Activated CD4-positive, CD25-positive, alpha-beta regulatory T cell (primary cell): ENCODE measurements around the gene DYNC1H1.

Source experiments
- DNase-seq, 4 experiments: peaks; one replicate each; lab custom pipeline; 2025; lab: John Stamatoyannopoulos, UW

DYNC1H1 gene

DNA sequence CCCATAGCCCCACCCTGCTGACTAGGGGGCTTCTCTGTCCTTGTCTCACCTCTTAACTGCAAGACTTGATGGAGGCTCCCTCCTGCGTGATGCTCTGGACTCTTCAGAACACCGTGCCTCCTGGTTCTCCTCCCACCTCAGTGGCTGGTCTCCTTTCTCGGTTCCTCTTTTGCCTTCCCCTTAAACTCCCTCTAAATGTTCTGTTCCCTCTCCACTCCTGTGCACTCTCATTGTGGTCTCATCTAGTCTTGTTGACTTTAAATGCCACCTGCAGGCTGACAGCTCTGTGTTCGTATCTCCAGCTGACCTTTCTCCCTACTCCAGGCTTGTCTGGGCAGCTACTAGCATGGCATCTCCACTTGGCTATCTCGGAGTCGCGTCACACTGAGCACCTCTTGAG is 28.3 kb downstream of the DYNC1H1 start:
- DNase-seq: no peak

GRCh38 chr14:101997429-101998336 is 33.3 kb downstream of the DYNC1H1 start:
- no peak for DNase-seq

- no peak for DNase-seq
Observed at GRCh38 chr14:102000902-102001301, 36.5 kb downstream of the DYNC1H1 start.

GRCh38 chr14:102005336-102005735 is 41.0 kb downstream of the DYNC1H1 start:
- no peak for DNase-seq

DNA sequence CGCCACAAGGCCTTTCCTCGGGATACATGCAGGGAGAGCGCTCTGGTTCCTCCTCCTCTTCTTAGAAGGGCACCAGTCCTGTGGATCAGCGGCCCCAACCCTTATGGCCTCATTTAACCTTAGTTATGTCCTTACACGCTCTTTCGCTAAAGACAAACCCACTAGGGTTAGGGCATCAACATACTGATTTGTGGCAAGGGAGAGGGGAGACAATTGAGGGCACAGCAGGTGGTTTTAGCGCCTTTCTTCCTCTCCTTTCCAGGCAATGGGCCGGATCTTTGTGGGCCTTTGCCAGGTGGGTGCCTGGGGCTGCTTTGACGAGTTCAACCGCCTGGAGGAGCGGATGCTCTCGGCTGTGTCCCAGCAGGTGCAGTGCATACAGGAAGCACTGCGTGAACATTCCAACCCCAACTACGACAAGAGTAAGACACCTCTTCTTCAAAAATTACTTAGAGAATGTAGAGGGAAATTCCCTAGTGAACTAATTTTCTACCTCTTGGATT is 43.6 kb downstream of the DYNC1H1 start:
- no peak for DNase-seq

DNA sequence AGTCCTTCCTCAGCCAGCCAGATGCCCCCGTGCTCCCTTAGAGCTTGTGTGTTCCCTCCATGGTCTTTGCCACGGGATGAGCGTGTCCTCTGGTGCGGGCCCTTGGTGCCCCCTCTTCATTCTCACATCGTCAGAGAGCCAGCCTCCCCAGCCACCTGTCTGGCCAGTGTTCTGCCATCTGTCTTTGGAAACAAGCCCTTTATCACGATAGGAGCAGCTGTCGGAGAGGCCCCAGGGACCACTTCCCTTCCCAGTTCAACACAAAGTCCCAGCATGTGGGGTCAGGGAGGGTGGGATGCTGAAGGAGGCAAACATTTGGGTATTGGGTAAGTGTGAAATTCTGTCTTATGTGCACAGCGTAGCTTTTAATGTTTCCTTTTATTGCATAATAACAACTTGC is 44.5 kb downstream of the DYNC1H1 start:
- DNase-seq: no peak

- DNase-seq: no peak
Observed at GRCh38 chr14:102011631-102012030, 47.3 kb downstream of the DYNC1H1 start.

DNA sequence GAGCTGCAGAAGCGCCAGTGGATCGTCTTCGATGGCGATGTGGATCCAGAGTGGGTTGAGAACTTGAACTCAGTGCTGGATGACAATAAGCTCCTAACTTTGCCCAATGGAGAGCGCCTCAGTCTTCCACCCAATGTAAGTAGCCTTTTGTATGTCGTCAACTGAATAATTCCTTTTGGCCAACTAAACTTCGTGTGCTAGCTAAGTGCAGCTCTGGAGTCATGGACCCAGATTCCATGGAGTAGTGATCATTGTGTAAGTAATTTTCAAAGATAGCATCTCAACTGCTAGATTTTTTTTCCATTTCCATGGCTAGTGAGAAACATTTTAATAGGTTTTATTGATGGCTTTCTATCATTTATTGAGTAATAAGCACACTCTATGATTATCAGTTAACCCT is 48.0 kb downstream of the DYNC1H1 start:
- no peak for DNase-seq

DNA sequence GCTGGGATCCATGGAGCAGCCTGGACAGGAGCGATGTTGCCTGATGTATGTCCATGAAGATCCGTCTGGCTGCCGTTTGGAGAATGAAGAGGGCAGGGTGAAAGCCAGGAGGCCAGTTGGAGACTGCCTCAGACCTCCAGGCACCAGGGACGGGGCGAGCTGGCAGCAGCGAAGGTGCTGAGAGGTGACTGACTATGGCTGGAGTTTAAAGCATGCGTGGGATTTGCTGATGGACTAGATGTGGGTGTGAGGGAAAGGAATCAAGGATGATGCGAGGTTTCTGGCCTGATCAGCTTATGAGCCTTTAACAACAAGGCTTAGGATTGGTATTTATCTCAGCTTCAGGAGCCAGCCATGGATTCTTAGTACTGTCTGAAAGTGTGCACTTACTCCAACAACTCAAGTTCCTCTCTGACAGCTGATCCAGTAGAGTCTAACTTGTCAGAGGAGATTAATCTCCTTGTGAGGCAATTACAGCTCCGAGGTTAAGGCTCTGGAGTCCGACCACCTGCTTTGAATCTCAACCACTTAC is 49.4 kb downstream of the DYNC1H1 start:
- DNase-seq: no peak

- DNase-seq: no peak
Observed at GRCh38 chr14:102015045-102015685, 50.8 kb downstream of the DYNC1H1 start.

GRCh38 chr14:102015771-102016170 is 51.4 kb downstream of the DYNC1H1 start:
- DNase-seq: no peak

DNA sequence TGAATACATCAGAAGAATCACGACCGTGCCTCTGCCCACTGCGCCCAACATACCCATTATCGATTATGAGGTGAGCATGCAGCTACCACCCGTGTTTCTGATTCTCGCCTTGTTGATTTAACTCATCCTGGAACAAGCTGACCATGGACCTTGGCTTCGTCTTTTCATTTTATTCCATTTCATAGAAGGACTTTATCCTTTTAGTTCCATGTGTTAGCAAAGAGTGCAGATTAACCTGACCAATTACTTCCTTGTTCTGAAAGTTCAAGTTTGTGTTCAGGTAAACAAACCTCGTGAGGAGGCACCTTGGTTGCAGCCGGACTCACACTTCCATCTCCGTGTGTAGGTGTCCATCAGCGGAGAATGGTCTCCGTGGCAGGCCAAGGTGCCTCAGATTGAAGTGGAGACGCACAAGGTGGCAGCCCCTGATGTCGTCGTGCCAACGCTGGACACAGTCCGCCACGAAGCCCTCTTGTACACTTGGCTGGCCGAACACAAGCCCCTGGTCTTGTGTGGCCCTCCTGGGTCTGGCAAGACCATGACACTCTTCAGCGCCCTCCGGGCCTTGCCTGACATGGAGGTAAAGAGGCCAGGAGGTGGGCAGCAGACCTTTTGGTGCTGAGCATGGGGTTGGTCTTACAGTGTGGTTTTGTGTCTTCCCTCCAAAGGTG is 52.2 kb downstream of the DYNC1H1 start:
- DNase-seq: no peak

GRCh38 chr14:102018251-102018650 is 53.9 kb downstream of the DYNC1H1 start:
- DNase-seq: no peak

DNA sequence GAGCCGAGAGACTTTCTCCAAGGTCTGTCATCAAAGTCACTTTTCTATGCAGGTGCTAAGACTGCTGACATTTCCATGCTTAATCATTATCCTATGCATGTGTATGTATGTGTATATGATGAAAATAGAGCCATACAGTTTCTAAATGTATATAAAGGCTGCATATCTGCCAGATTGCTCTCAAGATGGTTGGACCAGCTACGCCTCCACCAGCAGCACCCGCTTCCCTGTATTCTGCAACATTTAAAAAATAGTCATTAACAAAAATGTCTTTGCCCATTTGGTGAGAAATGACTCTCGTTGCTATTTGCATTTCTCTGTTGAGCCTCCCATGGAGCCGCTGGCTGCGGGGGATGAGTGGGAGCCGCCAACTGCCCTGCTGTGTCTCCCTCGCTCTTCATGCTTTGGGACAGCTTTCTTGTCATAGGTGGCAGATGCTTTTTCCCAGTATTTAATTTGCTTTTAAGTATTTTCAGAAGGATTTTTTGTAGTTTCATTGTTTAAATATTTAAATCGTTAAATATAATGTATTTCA is 54.7 kb downstream of the DYNC1H1 start:
- no peak for DNase-seq

GRCh38 chr14:102020058-102020971 is 55.9 kb downstream of the DYNC1H1 start:
- peak in 2 of 4 experiments; percentile 10 to 11 for DNase-seq

DNA sequence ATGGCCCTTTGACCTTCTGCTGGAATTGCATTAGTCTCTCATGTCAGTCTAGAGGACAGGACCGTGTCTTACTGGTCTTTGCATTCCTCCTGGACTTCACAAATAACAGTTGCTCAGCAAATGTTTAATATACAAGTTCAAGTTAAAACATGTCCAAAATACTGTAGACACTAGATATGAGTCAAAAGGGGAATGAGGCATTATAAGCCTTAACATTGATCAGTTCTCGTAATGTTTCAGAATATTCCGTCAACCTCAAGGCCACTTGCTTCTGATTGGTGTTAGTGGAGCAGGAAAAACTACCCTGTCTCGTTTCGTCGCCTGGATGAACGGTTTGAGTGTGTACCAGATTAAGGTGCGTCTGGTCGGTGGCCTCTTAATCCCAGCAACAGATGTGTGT is 62.6 kb downstream of the DYNC1H1 start:
- no peak for DNase-seq

DNA sequence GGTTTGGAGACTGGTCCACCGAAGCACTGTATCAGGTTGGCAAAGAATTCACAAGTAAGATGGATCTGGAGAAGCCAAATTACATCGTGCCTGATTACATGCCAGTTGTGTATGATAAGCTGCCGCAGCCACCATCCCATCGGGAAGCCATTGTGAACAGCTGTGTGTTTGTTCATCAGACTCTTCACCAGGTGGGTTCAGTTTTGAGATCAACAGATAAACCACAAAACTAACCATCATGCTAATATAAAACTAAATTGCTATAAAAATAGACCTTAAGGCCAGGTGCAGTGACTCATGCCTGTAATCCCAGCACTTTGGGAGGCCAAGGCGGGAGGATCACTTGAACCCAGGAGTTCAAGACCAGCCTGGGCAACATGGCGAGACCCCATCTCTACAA is 63.6 kb downstream of the DYNC1H1 start:
- no peak for DNase-seq

DNA sequence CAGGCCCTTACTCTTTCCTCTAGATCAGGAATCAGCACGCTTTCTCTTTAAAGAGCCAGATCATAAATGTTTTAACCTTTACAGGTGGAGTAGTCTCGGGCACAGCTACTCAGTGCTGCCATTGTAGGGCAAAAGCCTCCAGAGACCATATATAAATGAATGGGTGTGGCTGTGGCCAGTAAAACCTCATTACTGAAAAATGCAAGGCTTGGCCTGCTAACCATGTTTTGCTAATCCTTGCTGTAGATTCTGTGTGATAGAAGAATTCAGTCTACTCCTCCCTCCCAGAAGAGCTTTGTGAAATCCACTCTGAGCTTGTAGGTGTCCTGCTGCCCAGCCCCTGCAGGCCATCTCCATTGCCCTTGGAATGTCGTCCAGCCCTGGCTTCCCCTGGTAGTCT is 64.4 kb downstream of the DYNC1H1 start:
- DNase-seq: no peak

- no peak for DNase-seq
Observed at GRCh38 chr14:102029956-102030355, 65.6 kb downstream of the DYNC1H1 start.

GRCh38 chr14:102033241-102033640 is 68.9 kb downstream of the DYNC1H1 start:
- no peak for DNase-seq

DNA sequence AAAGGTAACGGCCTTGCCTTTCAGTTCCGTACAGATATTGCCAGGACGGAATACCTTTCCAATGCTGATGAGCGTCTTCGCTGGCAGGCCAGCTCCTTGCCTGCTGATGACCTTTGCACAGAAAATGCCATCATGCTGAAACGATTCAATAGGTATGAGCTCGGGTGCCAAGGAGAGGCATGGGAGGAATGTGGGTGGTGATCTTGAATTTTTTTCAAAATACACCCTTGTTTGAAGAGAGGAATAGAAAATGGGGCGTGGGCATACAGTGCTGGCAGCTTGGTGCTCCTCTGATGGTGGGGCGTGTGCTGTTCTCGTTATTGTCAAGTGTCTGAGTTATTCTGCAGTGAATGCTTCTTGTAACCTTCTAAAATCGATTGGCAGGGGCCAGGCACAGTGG is 69.9 kb downstream of the DYNC1H1 start:
- no peak for DNase-seq
